B cell (primary cell): Measurements from ENCODE around the gene MAPK1.
"Not testable (repeated sequence)": the region's sequence is repeated elsewhere in the genome, so short reads cannot be mapped to it uniquely, and the experiment has no call there.

Experiments used
- EZH2 ChIP-seq: IDR thresholded peaks from 2 replicates; pipeline ENCODE4 v1.6.1; 2012; ENCODE audit warnings: borderline replicate concordance, low read depth, mild to moderate bottlenecking, moderate library complexity, low read length; ENCODE audit not compliant: insufficient read depth, poor library complexity, severe bottlenecking
- TF ChIP-seq, protein P1 (sequence below): fragments of 200-600 bp; IDR thresholded peaks from one replicate; pipeline ENCODE4 v1.8.0; 2022; ENCODE audit warnings: antibody characterized with exemption, mild to moderate bottlenecking

DNA sequence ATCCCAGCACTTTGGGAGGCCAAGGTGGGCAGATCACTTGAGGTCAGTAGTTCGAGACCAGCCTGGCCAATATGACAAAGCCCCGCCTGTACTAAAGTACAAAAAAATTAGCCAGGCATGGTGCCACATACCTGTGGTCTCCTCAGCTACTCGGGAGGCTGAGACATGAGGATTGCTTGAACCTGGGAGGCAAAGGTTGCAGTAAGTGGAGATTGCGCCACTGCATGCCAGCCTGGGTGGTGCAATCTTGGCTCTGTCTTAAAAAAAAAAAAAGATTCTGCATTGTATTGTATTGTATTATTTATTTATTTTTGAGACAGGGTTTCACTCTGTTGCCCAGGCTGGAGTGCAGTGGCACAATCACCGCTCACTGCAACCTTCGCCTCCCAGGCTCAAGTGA is 122.5 kb downstream of the MAPK1 start:
- TF ChIP-seq, protein P1, sequence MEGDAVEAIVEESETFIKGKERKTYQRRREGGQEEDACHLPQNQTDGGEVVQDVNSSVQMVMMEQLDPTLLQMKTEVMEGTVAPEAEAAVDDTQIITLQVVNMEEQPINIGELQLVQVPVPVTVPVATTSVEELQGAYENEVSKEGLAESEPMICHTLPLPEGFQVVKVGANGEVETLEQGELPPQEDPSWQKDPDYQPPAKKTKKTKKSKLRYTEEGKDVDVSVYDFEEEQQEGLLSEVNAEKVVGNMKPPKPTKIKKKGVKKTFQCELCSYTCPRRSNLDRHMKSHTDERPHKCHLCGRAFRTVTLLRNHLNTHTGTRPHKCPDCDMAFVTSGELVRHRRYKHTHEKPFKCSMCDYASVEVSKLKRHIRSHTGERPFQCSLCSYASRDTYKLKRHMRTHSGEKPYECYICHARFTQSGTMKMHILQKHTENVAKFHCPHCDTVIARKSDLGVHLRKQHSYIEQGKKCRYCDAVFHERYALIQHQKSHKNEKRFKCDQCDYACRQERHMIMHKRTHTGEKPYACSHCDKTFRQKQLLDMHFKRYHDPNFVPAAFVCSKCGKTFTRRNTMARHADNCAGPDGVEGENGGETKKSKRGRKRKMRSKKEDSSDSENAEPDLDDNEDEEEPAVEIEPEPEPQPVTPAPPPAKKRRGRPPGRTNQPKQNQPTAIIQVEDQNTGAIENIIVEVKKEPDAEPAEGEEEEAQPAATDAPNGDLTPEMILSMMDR: not testable (repeated sequence)
- TF ChIP-seq EZH2: not testable (repeated sequence)
